HepG2 (cell line): ENCODE data around the gene TMEM134. TPM values are rescaled to one million over a fixed set of nuclear protein-coding genes. Genes with fewer than 3 reads are reported as not detected.

Source experiments
- ATAD3A ChIP-seq: sonication (generic); formaldehyde crosslinking; IDR thresholded peaks from 2 replicates; pipeline ENCODE4 v1.4.0; 2020; ENCODE audit warnings: missing genetic modification reagents
- BCL6 ChIP-seq: IDR thresholded peaks from 2 replicates; pipeline ENCODE4 v1.6.1; 2016; ENCODE audit warnings: missing genetic modification reagents, missing compliant biosample characterization
- CEBPB ChIP-seq: IDR thresholded peaks from 2 replicates; pipeline ENCODE4 v1.6.1; 2011; ENCODE audit warnings: low read depth, low read length, improper control_type of control experiment, borderline replicate concordance
- CHCHD3 ChIP-seq: sonication (generic); formaldehyde crosslinking; IDR thresholded peaks from 2 replicates; pipeline ENCODE4 v1.8.0; 2022; ENCODE audit warnings: mild to moderate bottlenecking, missing genetic modification reagents, moderate library complexity
- ELF3 ChIP-seq: IDR thresholded peaks from 2 replicates; pipeline ENCODE4 v1.6.1; 2016; ENCODE audit warnings: missing genetic modification reagents, missing compliant biosample characterization
- GATAD1 ChIP-seq: IDR thresholded peaks from 2 replicates; pipeline ENCODE4 v1.6.1; 2016; ENCODE audit warnings: missing genetic modification reagents, missing compliant biosample characterization
- POGZ ChIP-seq: sonication (generic); formaldehyde crosslinking; IDR thresholded peaks from 2 replicates; pipeline ENCODE4 v1.4.0; 2020; ENCODE audit warnings: mild to moderate bottlenecking, missing genetic modification reagents
- POLR2AphosphoS5 ChIP-seq: IDR thresholded peaks from 2 replicates; pipeline ENCODE4 v1.6.1; 2012; ENCODE audit warnings: low read depth, low read length
- TBP ChIP-seq: sonication (generic); formaldehyde crosslinking; IDR thresholded peaks from 2 replicates; pipeline ENCODE4 v1.5.0; 2020; ENCODE audit warnings: missing genetic modification reagents
- XRCC5 ChIP-seq: fragments of 200-400 bp; formaldehyde crosslinking; optimal IDR thresholded peaks from 2 replicates; pipeline ENCODE3; 2017; ENCODE audit warnings: mild to moderate bottlenecking, low read length
- YEATS2 ChIP-seq: sonication (generic); formaldehyde crosslinking; IDR thresholded peaks from 2 replicates; pipeline ENCODE4 v1.4.0; 2020; ENCODE audit warnings: missing genetic modification reagents, borderline replicate concordance
- ZC3H4 ChIP-seq: sonication (generic); formaldehyde crosslinking; IDR thresholded peaks from 2 replicates; pipeline ENCODE4 v1.4.0; 2020; ENCODE audit warnings: missing genetic modification reagents, borderline replicate concordance
- ZNF101 ChIP-seq: sonication (generic); formaldehyde crosslinking; IDR thresholded peaks from 2 replicates; pipeline ENCODE4 v1.4.0; 2020; ENCODE audit warnings: mild to moderate bottlenecking, low read depth, missing genetic modification reagents, borderline replicate concordance
- ZNF274 ChIP-seq: sonication (generic); formaldehyde crosslinking; IDR thresholded peaks from 2 replicates; pipeline ENCODE4 v1.5.1; 2020; ENCODE audit warnings: mild to moderate bottlenecking, missing genetic modification reagents
- ZNF577 ChIP-seq: sonication (generic); formaldehyde crosslinking; IDR thresholded peaks from 2 replicates; pipeline ENCODE4 v1.4.0; 2020; ENCODE audit warnings: mild to moderate bottlenecking, low read depth, missing genetic modification reagents, borderline replicate concordance
- polyA plus RNA-seq, 8 experiments: library from polyadenylated mRNA; depleted of rRNA in 3 of 8; stranded (reverse) in 7 of 8; unstranded in 1 of 8; fragments of >200 nt; fragmentation: Illumina TruSeq in 4 of 8; extraction: Trizol in 4 of 8; gene quantifications; 2 replicates each; pipeline versions ENCODE4 v1.2.1 to v1.2.3, GENCODE V29; 2011 to 2016; ENCODE audit warnings: low read depth in 4 of 8, missing spikeins in 1 of 8, mixed read lengths in 1 of 8; ENCODE audit not compliant: insufficient read depth in 1 of 8
- total RNA-seq, 5 experiments: library from RNA; depleted of rRNA; stranded (reverse); fragments of >200 nt; fragmentation: Illumina TruSeq; extraction: Trizol; gene quantifications; 2 replicates each; pipeline ENCODE4 v1.2.3, GENCODE V29; 2016; ENCODE audit warnings: low read depth in 1 of 5
- TF ChIP-seq, protein P1 (sequence below): sonication (generic); formaldehyde crosslinking; IDR thresholded peaks from 2 replicates; pipeline ENCODE4 v1.8.0; 2022; ENCODE audit warnings: low read depth, missing genetic modification reagents
- TF ChIP-seq, protein P2 (sequence below): sonication (generic); formaldehyde crosslinking; IDR thresholded peaks from 2 replicates; pipeline ENCODE4 v1.4.0; 2020; ENCODE audit warnings: low read depth, mild to moderate bottlenecking, missing genetic modification reagents
- TF ChIP-seq, protein P3 (sequence below): sonication (generic); formaldehyde crosslinking; IDR thresholded peaks from 2 replicates; pipeline ENCODE4 v1.9.0; 2021; ENCODE audit warnings: missing genetic modification reagents, mild to moderate bottlenecking, borderline replicate concordance
- TF ChIP-seq, protein P4 (sequence below): sonication (generic); formaldehyde crosslinking; IDR thresholded peaks from 2 replicates; pipeline ENCODE4 v1.4.0; 2020; ENCODE audit warnings: missing genetic modification reagents
- TF ChIP-seq, protein P5 (sequence below): IDR thresholded peaks from 2 replicates; pipeline ENCODE4 v1.6.1; 2016; ENCODE audit warnings: low read depth

TMEM134 gene
- total and polyA plus RNA-seq, 2 of the 13 experiments (the other 11 are each of a cell fraction or from before 2014, with no cell fraction given): 6.9 to 26.9 TPM

DNA sequence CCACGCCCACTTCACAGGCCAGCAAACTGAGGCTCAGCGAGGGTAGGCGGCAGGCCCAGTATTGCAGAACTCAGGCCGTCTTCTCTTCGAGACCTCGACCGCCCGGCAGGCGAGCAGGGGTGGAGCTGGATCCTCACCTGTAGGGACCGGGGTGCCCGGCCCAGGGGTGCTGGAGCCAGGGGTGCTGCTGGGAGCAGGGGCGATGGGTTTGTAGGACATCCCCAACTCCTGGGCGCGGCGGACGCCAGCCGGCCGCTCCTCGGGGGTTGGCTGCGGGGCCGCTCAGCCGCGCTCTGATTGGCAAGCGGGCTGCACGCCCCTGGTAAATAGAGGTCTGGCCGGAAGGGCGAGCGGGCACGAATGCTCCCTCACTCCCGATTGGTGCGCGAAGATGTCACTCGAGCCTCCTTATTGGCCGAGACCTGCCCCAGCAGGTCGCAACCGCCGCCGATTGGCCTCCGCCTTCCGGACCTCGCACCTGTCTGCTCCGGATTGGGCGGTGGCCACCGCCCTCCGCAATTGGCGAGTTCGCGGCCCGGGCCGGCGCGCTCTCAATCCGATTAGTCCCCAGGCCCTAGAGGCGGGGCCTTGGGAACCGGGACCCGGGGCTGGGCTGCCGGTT lies 38.9 kb upstream of the TMEM134 start, which contains the start of gene CDK2AP2 (continued):
- TF ChIP-seq, protein P1, sequence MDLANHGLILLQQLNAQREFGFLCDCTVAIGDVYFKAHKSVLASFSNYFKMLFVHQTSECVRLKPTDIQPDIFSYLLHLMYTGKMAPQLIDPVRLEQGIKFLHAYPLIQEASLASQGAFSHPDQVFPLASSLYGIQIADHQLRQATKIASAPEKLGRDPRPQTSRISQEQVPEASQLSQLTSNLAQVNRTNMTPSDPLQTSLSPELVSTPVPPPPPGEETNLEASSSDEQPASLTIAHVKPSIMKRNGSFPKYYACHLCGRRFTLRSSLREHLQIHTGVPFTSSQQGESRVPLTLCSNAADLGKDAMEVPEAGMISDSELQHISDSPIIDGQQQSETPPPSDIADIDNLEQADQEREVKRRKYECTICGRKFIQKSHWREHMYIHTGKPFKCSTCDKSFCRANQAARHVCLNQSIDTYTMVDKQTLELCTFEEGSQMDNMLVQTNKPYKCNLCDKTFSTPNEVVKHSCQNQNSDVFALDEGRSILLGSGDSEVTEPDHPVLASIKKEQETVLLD: no peak; the same call in 1 of the 2 replicates
- TF ChIP-seq TBP (CRISPR knock-in tag) (no peak), POGZ (no peak), YEATS2 (0 out of 2 replicates have a peak, but pooled peaks have one; percentile 8), GATAD1 (0 out of 2 replicates have a peak, but pooled peaks have one; percentile 8), ZNF577 (CRISPR knock-in tag) (no peak), ATAD3A (no peak), CEBPB (no peak), POLR2AphosphoS5 (peak; percentile 62), XRCC5 (no peak), ZC3H4 (CRISPR knock-in tag) (no peak), ZNF101 (CRISPR knock-in tag) (no peak), BCL6 (CRISPR knock-in tag) (no peak), ZNF274 (CRISPR knock-in tag) (peak; percentile 74; the same call in 1 of the 2 replicates), CHCHD3 (CRISPR knock-in tag) (no peak), ELF3 (CRISPR knock-in tag) (0 out of 2 replicates have a peak, but pooled peaks have one; percentile 13)
- TF ChIP-seq, protein P2, sequence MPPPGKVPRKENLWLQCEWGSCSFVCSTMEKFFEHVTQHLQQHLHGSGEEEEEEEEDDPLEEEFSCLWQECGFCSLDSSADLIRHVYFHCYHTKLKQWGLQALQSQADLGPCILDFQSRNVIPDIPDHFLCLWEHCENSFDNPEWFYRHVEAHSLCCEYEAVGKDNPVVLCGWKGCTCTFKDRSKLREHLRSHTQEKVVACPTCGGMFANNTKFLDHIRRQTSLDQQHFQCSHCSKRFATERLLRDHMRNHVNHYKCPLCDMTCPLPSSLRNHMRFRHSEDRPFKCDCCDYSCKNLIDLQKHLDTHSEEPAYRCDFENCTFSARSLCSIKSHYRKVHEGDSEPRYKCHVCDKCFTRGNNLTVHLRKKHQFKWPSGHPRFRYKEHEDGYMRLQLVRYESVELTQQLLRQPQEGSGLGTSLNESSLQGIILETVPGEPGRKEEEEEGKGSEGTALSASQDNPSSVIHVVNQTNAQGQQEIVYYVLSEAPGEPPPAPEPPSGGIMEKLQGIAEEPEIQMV (CRISPR knock-in tag): 0 out of 2 replicates have a peak, but pooled peaks have one; percentile 35
- TF ChIP-seq, protein P3, sequence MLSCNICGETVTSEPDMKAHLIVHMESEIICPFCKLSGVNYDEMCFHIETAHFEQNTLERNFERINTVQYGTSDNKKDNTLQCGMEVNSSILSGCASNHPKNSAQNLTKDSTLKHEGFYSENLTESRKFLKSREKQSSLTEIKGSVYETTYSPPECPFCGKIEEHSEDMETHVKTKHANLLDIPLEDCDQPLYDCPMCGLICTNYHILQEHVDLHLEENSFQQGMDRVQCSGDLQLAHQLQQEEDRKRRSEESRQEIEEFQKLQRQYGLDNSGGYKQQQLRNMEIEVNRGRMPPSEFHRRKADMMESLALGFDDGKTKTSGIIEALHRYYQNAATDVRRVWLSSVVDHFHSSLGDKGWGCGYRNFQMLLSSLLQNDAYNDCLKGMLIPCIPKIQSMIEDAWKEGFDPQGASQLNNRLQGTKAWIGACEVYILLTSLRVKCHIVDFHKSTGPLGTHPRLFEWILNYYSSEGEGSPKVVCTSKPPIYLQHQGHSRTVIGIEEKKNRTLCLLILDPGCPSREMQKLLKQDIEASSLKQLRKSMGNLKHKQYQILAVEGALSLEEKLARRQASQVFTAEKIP: no peak
- TF ChIP-seq, protein P4, sequence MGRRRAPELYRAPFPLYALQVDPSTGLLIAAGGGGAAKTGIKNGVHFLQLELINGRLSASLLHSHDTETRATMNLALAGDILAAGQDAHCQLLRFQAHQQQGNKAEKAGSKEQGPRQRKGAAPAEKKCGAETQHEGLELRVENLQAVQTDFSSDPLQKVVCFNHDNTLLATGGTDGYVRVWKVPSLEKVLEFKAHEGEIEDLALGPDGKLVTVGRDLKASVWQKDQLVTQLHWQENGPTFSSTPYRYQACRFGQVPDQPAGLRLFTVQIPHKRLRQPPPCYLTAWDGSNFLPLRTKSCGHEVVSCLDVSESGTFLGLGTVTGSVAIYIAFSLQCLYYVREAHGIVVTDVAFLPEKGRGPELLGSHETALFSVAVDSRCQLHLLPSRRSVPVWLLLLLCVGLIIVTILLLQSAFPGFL (CRISPR knock-in tag): no peak
- TF ChIP-seq, protein P5, sequence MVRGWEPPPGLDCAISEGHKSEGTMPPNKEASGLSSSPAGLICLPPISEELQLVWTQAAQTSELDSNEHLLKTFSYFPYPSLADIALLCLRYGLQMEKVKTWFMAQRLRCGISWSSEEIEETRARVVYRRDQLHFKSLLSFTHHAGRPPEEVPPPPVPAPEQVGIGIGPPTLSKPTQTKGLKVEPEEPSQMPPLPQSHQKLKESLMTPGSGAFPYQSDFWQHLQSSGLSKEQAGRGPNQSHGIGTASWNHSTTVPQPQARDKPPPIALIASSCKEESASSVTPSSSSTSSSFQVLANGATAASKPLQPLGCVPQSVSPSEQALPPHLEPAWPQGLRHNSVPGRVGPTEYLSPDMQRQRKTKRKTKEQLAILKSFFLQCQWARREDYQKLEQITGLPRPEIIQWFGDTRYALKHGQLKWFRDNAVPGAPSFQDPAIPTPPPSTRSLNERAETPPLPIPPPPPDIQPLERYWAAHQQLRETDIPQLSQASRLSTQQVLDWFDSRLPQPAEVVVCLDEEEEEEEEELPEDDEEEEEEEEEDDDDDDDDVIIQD (CRISPR knock-in tag): no peak
